Melanocyte of skin (primary cell): ENCODE results near the gene TMC5. TPM values are rescaled to one million over a fixed set of nuclear protein-coding genes. Genes with fewer than 3 reads are reported as not detected.

Experiments
- total RNA-seq, 2 donors: library from RNA; depleted of rRNA; stranded (reverse); fragments of >200 nt; gene quantifications; 2 replicates each; pipeline ENCODE4 v1.2.3, GENCODE V29; 2012

The TMC5 gene
- not detected for total RNA-seq

GRCh38 chr16:19417640-19418039 lies at the start of gene TMC5:
Gene TMC5 (plus strand): TSS chr16:19417883. CDS start chr16:19440039, 22,156 bp downstream.

GRCh38 chr16:19521471-19522396 lies 104.1 kb downstream of the TMC5 start, which contains the start of gene GDE1:
Gene GDE1 (minus strand): TSS chr16:19522098. CDS start chr16:19521964, 134 bp downstream.

GRCh38 chr16:19523559-19524355 lies 106.1 kb downstream of the TMC5 start, which contains the start of gene CCP110:
Gene CCP110 (plus strand): TSS chr16:19523942. CDS start chr16:19527882, 3,940 bp downstream.

Other genes starting within 250 kb of the TMC5 start
- under 1 TPM in 1 of 2 donors, not detected in 1; under 0.01 TPM for gene SYT17, start 249.6 kb upstream of the TMC5 start, total RNA-seq
- gene CLEC19A, start 132.2 kb upstream of the TMC5 start, total RNA-seq, result not detected
- gene GDE1, start 104.2 kb downstream of the TMC5 start, total RNA-seq, result 10 to 100 TPM; 65.3 to 68.1 TPM
- 10 to 100 TPM in 1 of 2 donors, 1 to 10 TPM in 1; 9.3 to 12.7 TPM for gene CCP110, start 106.1 kb downstream of the TMC5 start, total RNA-seq
- gene VPS35L, start 137.8 kb downstream of the TMC5 start, total RNA-seq, result 10 to 100 TPM; 47.0 to 51.6 TPM